ENCODE measurements around the gene REPIN1. TPM values are rescaled to one million over a fixed set of nuclear protein-coding genes. Genes with fewer than 3 reads are reported as not detected.
A peak's percentile ranks its signal among the peaks of the same experiment; 100 is the strongest.

REPIN1 gene
- total and polyA plus RNA-seq, 2 donors (not counting 1 experiment from before 2014, with no cell fraction given), result 165 to 190 TPM

DNA sequence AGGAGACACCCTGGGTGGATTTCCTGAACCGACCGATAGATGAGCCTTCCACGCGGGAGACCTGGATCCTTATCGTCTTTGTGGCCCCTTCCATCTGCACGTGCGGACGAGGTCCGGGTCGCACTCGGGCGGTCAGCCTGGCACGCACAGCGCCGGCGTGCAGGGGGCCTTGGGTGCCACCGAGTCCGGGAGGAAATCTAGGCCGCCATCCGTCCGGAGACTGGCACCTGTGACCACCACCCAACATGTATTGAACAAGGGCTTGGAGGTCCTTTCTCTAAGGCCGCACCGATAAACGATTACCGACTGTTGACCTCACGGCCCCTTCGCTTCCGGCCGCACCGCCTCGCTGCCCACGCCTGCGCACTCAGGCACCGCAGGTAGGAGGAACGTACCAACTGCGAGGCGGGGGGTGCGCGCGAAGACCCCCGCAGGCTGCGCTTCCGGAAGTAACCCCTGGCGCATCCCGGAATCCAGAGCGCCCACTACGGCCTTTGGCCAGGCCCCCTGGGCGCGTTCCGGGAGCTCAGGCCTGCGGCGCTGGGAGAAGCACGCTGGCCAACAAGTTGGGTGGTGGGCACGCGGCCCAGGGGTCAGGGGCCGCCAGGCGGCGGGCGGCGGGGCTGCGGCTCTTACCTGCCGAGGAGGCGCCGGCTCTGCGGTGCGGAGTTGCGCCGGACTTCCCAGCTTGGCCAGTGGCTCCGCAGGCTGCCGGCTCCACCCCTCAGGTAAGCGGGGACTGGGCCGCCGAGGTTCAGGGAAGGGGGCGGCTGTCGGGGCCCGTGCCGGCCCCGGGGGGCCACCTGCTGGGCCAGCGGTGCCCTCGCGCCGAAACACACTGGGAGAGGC is 45.6 kb upstream of the REPIN1 start, which contains the start of the genes ACTR3C and LRRC61:
ACTR3C (minus strand) TSS at position 713 of the 849 bp plus-strand sequence. CDS start 28,249 bp downstream, outside the sequence.
LRRC61 (plus strand) TSS at position 523 of the 849 bp plus-strand sequence. CDS start 13,507 bp downstream, outside the sequence.
- ChIA-PET CTCF (interaction anchor here (0.8 to 1.0 kb wide), 2 partner anchors 32 to 47 kb away, joined by 3 read pairs; no protein-coding TSS in a partner anchor), POLR2A (interaction anchor here (0.5 to 1.8 kb wide), 2 partner anchors 27 to 43 kb away, joined by 3 to 5 read pairs; no protein-coding TSS in a partner anchor)
- Histone ChIP-seq H3K9ac (ENCODE audit: low read length) (peak within 1 kb of the TSS; percentile 91), H2AFZ (ENCODE audit: insufficient read depth, low read depth, low read length, poor library complexity, severe bottlenecking) (peak within 1 kb of the TSS; percentile 90), H3K9me3 (ENCODE audit: control extremely low read depth in 1 of 3, control insufficient read depth in 2 of 3, insufficient read depth in 1 of 3, low read length in 2 of 3) (peaks cover 0 to 4% (median 0%) of the 10 kb centered on the region in 3 donors), H3K4me1 (ENCODE audit: control insufficient read depth in 2 of 2, insufficient read depth in 2 of 2, low read length in 2 of 2) (peaks cover 11 to 34% of the 10 kb centered on the region in 2 donors), H3K27ac (ENCODE audit: low read length in 2 of 2) (peak within 1 kb of the TSS; percentile 82 to 88), H3K27me3 (replicated peaks in 1 of 4; ENCODE audit: control extremely low read depth in 1 of 4, control insufficient read depth in 3 of 4, insufficient read depth in 4 of 4, low read length in 3 of 4) (no peaks in the 10 kb centered on the region), H3K4me2 (replicated peaks; ENCODE audit: low read depth, low read length, poor library complexity, severe bottlenecking) (peak within 1 kb of the TSS; percentile 86), H4K20me1 (ENCODE audit: control insufficient read depth, insufficient read depth, low read length, poor library complexity, severe bottlenecking) (no peaks in the 10 kb centered on the region), H3K36me3 (replicated peaks in 1 of 2; ENCODE audit: control extremely low read depth in 1 of 2, control insufficient read depth in 1 of 2, extremely low read depth in 1 of 2, insufficient read depth in 2 of 2, low read length in 1 of 2) (peaks cover 0 to 21% of the 10 kb centered on the region in 2 experiments), H3K79me2 (ENCODE audit: control insufficient read depth, insufficient read depth, low read length) (peaks cover 10% of the 10 kb centered on the region), H3K4me3 (ENCODE audit: control extremely low read depth in 1 of 5, extremely low read depth in 1 of 5, insufficient read depth in 1 of 5, low read depth in 2 of 5, low read length in 4 of 5) (peak within 1 kb of the TSS; percentile 75 to 94 (median 88))
- DNase-seq (peak; percentile 79), ATAC-seq (ENCODE audit: low read depth) (peak; percentile 78)
- 4% methylated on average over 81 of the region's 82 CpGs for WGBS (ENCODE audit: insufficient coverage)
- intact Hi-C loops (cut with micrococcal nuclease), result loop anchor here (1.0 to 5.0 kb wide), 5 partner anchors 34 to 112 kb away; partner anchors contain the start of gene ZNF775
- H3K9me3 Mint-ChIP-seq (ENCODE audit: insufficient read depth), result no peaks in the 10 kb centered on the region
- no peak for TF ChIP-seq EZH2 (IDR thresholded peaks at IDR 0.05; ENCODE audit: borderline replicate concordance, insufficient read depth, low read depth, low read length, poor library complexity, severe bottlenecking)
- TF ChIP-seq, protein P1, sequence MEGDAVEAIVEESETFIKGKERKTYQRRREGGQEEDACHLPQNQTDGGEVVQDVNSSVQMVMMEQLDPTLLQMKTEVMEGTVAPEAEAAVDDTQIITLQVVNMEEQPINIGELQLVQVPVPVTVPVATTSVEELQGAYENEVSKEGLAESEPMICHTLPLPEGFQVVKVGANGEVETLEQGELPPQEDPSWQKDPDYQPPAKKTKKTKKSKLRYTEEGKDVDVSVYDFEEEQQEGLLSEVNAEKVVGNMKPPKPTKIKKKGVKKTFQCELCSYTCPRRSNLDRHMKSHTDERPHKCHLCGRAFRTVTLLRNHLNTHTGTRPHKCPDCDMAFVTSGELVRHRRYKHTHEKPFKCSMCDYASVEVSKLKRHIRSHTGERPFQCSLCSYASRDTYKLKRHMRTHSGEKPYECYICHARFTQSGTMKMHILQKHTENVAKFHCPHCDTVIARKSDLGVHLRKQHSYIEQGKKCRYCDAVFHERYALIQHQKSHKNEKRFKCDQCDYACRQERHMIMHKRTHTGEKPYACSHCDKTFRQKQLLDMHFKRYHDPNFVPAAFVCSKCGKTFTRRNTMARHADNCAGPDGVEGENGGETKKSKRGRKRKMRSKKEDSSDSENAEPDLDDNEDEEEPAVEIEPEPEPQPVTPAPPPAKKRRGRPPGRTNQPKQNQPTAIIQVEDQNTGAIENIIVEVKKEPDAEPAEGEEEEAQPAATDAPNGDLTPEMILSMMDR (IDR thresholded peaks at IDR 0.05), result no peak
- peak within 1 kb of the TSS; percentile 98 for H3K27ac Mint-ChIP-seq
- H3K4me1 Mint-ChIP-seq, result peaks cover 47% of the 10 kb centered on the region
- H3K27me3 Mint-ChIP-seq, result no peaks in the 10 kb centered on the region
- peak within 1 kb of the TSS; percentile 99 for H3K4me3 Mint-ChIP-seq
